OCI-LY7 (cell line): ENCODE data around the gene RNF130.
"Not testable (repeated sequence)": the region's sequence is repeated elsewhere in the genome, so short reads cannot be mapped to it uniquely, and the experiment has no call there.

Experiments
- EZH2phosphoT487 ChIP-seq: fragments of 200-600 bp; sonication (generic); IDR thresholded peaks from 2 replicates; pipeline ENCODE4 v1.6.1; 2018; ENCODE audit warnings: low read depth, borderline replicate concordance, mild to moderate bottlenecking, mixed run types, antibody characterized with exemption, low read length, moderate library complexity, mixed read lengths
- TF ChIP-seq, protein P1 (sequence below): fragments of 200-600 bp; sonication (generic); conservative IDR thresholded peaks from 2 replicates; pipeline ENCODE4 v1.5.1; 2014; ENCODE audit warnings: mild to moderate bottlenecking, antibody characterized with exemption, low read length, moderate library complexity, mixed read lengths

DNA sequence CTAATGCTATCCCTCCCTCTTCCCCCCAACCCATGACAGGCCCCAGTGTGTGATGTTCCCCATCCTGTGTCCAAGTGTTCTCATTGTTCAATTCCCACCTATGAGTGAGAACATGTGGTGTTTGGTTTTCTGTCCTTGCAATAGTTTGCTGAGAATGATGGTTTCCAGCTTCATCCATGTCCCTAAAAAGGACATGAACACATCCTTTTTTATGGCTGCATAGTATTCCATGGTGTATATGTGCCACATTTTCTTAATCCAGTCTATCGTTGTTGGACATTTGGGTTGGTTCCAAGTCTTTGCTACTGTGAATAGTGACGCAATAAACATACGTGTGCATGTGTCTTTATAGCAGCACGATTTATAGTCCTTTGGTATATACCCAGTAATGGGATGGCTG, 78.7 kb downstream of the RNF130 start:
- TF ChIP-seq, protein P1, sequence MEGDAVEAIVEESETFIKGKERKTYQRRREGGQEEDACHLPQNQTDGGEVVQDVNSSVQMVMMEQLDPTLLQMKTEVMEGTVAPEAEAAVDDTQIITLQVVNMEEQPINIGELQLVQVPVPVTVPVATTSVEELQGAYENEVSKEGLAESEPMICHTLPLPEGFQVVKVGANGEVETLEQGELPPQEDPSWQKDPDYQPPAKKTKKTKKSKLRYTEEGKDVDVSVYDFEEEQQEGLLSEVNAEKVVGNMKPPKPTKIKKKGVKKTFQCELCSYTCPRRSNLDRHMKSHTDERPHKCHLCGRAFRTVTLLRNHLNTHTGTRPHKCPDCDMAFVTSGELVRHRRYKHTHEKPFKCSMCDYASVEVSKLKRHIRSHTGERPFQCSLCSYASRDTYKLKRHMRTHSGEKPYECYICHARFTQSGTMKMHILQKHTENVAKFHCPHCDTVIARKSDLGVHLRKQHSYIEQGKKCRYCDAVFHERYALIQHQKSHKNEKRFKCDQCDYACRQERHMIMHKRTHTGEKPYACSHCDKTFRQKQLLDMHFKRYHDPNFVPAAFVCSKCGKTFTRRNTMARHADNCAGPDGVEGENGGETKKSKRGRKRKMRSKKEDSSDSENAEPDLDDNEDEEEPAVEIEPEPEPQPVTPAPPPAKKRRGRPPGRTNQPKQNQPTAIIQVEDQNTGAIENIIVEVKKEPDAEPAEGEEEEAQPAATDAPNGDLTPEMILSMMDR: not testable (repeated sequence)
- not testable (repeated sequence) for TF ChIP-seq EZH2phosphoT487
